A549 (cell line): ENCODE measurements around the gene FSCN2.

Source experiments
- CTCF ChIP-seq: fragments of >200 bp; sonication (Bioruptor Twin); formaldehyde crosslinking; IDR thresholded peaks from 3 replicates; pipeline ENCODE4 v1.5.1; 2016
- JUN ChIP-seq, 2 experiments: fragments of >200 bp; sonication (Bioruptor Twin); formaldehyde crosslinking; IDR thresholded peaks; 2 replicates in 1 of 2; 3 replicates in 1 of 2; pipeline ENCODE4 v1.6.1; 2016 to 2017
- RFX5 ChIP-seq: fragments of 450-650 bp; IDR thresholded peaks from 2 replicates; pipeline ENCODE4 v1.7.1; 2014; ENCODE audit warnings: antibody characterized with exemption, mild to moderate bottlenecking, moderate library complexity

GRCh38 chr17:81536299-81537290, 8.4 kb downstream of the FSCN2 start:
- TF ChIP-seq RFX5 (no peak), JUN (IDR thresholded peaks at IDR 0.05) (no peak; a peak in 1 of 5 replicates), CTCF (no peak)
